T-helper 17 cell (primary cell): ENCODE results near the gene CEPT1. TPM values are rescaled to one million over a fixed set of nuclear protein-coding genes. Genes with fewer than 3 reads are reported as not detected.
A peak's percentile ranks its signal among the peaks of the same experiment; 100 is the strongest.
"Not testable (repeated sequence)": the region's sequence is repeated elsewhere in the genome, so short reads cannot be mapped to it uniquely, and the experiment has no call there.

Source experiments
- ATAC-seq: fragments of 150-1000 bp; cut with Tn5 transposase; 2 replicates; pipeline ENCODE4 v1.10.0; 2021; ENCODE audit warnings: mild to moderate bottlenecking, moderate library complexity
- DNase-seq, 3 donors: peaks; one replicate each; pipeline versions ENCODE4 v3.0.0 to v3.0.0-alpha.2; 2020 to 2021
- H3K9me3 ChIP-seq: one replicate; pipeline ENCODE4 v1.7.0; 2013; ENCODE audit warnings: low read length, mild to moderate bottlenecking; ENCODE audit not compliant: control insufficient read depth, poor library complexity, severe bottlenecking
- H3K27ac Mint-ChIP-seq: one replicate; pipeline ENCODE4 v1.8.0; 2022; ENCODE audit warnings: mild to moderate bottlenecking, moderate library complexity, mixed read lengths
- H3K27me3 Mint-ChIP-seq: one replicate; pipeline ENCODE4 v1.8.0; 2022; ENCODE audit warnings: mixed read lengths
- H3K36me3 Mint-ChIP-seq: one replicate; pipeline ENCODE4 v1.8.0; 2022; ENCODE audit warnings: low read depth, mixed read lengths
- H3K4me1 Mint-ChIP-seq: one replicate; pipeline ENCODE4 v1.8.0; 2022; ENCODE audit warnings: mild to moderate bottlenecking, mixed read lengths
- H3K4me3 Mint-ChIP-seq: one replicate; pipeline ENCODE4 v1.8.0; 2022; ENCODE audit warnings: mild to moderate bottlenecking, moderate library complexity, mixed read lengths
- total RNA-seq, 4 donors: library from RNA in 2 of 4; stranded (reverse) in 2 of 4; gene quantifications; one replicate each; pipeline ENCODE4 v1.2.3 and lab custom pipeline; 2022 to 2026

Gene CEPT1
- total RNA-seq, 2 donors from 2014 or later, result 24.5 TPM

DNA sequence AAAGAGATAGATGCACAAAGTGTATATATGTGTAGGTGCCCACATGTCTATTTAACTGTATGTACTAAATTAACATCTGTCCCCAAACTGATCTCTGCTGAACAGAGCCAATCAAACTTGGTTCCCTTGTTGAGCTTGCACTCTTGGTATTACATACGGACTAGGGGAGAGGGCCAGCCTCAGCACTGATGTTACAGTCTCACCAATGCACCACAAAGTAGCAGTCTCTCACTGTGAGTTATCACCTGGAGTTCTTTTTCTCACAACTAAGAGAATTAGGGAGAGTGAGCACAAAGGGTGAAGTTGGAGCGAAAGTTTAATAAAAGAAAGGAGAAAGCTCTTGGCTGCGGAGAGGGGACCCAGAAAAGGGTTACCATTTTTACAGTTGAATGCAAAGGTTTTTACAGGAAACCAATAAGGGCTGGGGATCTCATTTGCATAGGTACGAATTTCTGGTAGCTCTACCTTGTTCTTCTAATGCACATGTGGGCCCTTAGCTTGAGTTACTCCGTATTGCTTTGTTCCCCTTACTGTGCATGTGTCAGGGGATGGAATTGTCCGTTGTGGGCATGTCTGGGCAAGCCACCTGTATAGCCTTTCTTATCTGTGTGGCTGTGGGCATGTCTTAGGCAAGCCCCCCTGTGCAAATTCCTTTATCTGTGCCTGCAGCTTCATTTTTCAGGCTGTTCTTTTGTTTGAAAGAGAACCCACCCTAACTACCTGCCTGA, 74.2 kb downstream of the CEPT1 start:
- peak overlapping the region; percentile 70 for H3K4me3 Mint-ChIP-seq
- no peak for DNase-seq
- no peak for ATAC-seq
- no peaks in the 10 kb centered on the region for H3K27me3 Mint-ChIP-seq
- peaks cover 62% of the 10 kb centered on the region for H3K4me1 Mint-ChIP-seq
- H3K36me3 Mint-ChIP-seq, result no peaks in the 10 kb centered on the region
- peak overlapping the region; percentile 89 for H3K27ac Mint-ChIP-seq
- H3K9me3 ChIP-seq, result no peaks in the 10 kb centered on the region

- Mint-ChIP-seq H3K36me3 (no peaks in the 10 kb centered on the region), H3K27ac (peak overlapping the region; percentile 89), H3K27me3 (no peaks in the 10 kb centered on the region), H3K4me3 (peak overlapping the region; percentile 70), H3K4me1 (peaks cover 67% of the 10 kb centered on the region)
- DNase-seq (no peak), ATAC-seq (peak; percentile 35)
- H3K9me3 ChIP-seq, result no peaks in the 10 kb centered on the region
These were observed 74.9 kb downstream of the CEPT1 start for GRCh38 chr1:111214884-111215283.

- H3K27me3 Mint-ChIP-seq, DNase-seq, H3K36me3 Mint-ChIP-seq, H3K9me3 ChIP-seq, ATAC-seq: not testable (repeated sequence)
- H3K27ac Mint-ChIP-seq, result peak overlapping the region; percentile 89
- H3K4me3 Mint-ChIP-seq, result peak overlapping the region; percentile 70
- peaks cover 69% of the 10 kb centered on the region for H3K4me1 Mint-ChIP-seq
These were observed 75.3 kb downstream of the CEPT1 start for GRCh38 chr1:111215285-111215684.

DNA sequence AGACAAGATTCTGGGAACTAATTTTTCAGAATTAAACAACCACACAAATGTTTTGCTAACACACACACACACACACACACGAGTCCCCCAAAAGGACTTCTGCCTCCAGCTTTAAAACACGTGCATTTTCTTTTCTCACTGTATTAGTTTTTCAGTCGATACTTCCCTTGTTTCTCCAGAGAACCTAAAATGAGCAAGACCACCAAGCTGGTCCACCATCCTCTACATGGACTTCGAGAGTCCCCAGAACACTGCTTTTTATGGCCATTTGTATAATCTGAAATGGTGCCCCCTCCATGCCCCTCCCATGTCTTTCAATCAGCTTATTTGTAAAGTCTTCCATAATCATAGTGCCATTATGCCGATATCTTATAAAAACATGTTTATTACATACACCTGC, 76.7 kb downstream of the CEPT1 start:
- Mint-ChIP-seq H3K27me3 (no peaks in the 10 kb centered on the region), H3K36me3 (no peaks in the 10 kb centered on the region), H3K4me3 (peak overlapping the region; percentile 70), H3K27ac (peak overlapping the region; percentile 89), H3K4me1 (peaks cover 80% of the 10 kb centered on the region)
- ATAC-seq (no peak), DNase-seq (no peak)
- no peaks in the 10 kb centered on the region for H3K9me3 ChIP-seq

GRCh38 chr1:111217183-111217910, 77.3 kb downstream of the CEPT1 start:
- H3K4me1 Mint-ChIP-seq, result peaks cover 82% of the 10 kb centered on the region
- H3K36me3 Mint-ChIP-seq, result no peaks in the 10 kb centered on the region
- peak overlapping the region; percentile 89 for H3K27ac Mint-ChIP-seq
- ATAC-seq, result no peak
- no peak for DNase-seq
- peak overlapping the region; percentile 70 for H3K4me3 Mint-ChIP-seq
- H3K9me3 ChIP-seq, result no peaks in the 10 kb centered on the region
- no peaks in the 10 kb centered on the region for H3K27me3 Mint-ChIP-seq

DNA sequence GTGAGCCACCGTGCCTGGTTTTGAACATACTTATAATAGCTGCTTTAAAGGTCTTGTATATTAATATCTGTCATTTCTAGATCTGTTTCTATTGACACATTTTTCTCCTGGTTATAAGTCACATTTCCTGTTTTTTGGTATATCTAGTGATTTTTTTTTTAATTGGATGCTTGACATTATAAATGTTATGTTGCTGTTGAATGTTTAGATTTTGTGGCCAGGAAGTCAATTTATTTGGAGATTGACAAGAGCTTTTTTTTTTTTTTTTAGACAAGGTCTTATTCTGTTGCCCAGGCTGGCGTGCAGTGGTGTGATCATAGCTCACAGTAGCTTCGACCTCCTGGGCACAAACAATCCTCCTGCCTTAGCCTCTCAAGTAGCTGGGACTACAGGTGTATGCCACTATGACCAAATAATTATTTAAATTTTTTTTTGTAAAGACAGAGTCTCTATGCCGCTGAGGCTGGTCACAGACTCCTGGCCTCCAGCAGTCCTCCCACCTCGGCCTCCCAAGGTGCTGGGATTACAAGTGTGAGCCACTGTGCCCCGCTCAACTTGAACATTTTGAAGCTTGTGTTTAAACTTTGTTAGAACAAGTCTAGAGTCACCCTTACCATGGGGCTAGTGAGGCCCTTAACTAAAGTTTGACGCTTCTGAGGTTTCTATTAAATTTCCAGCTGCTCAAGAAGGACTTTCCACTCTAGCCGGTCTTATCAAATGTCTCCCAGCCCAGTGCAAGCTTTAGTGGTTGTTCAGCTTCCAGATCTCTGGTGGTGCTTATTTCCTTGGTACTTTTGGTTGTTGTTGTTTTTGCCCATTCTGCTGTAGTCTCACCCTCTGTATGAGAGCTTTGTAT, 78.9 kb downstream of the CEPT1 start:
- H3K27ac Mint-ChIP-seq, result peak overlapping the region; percentile 89
- ATAC-seq (no peak), DNase-seq (no peak)
- no peaks in the 10 kb centered on the region for H3K9me3 ChIP-seq
- H3K27me3 Mint-ChIP-seq, result no peaks in the 10 kb centered on the region
- peak overlapping the region; percentile 76 for H3K4me3 Mint-ChIP-seq
- H3K4me1 Mint-ChIP-seq, result peaks cover 79% of the 10 kb centered on the region
- H3K36me3 Mint-ChIP-seq, result no peaks in the 10 kb centered on the region

DNA sequence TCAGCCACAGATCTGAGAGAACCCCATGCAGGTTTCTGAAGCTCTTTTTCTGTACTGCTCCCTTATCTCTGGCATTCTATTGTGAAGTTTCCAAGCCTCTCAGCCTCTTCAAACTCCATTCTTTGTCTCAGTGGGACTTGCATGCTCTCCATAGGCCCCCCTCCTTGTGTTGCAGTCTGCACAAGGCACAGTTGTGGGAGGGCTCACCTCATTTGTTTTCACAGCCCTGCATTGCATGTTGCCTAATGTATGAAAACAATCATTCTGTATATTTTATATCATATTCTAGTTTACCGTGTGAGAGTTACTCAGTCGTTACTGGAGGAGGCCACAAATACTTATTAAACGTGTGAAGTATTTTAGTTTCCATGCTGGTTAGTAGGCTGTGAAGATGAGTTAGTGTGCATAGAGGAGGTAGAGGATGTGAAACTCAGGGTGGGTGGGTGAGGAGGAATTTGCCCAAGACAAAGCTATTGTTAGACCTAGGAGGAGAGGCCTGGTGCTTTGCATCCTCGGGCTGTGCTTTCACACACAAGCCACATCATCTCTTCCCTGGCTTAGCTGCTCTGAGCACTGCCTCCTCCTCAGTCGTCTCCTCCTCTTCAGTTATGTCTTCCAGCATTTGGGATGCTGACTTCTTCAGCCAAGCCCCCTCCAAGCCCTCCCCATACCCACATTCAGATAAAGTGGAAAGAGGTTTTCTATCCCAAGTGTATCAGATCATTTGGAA, 79.7 kb downstream of the CEPT1 start:
- no peak for ATAC-seq
- H3K9me3 ChIP-seq, result no peaks in the 10 kb centered on the region
- Mint-ChIP-seq H3K36me3 (no peaks in the 10 kb centered on the region), H3K27me3 (no peaks in the 10 kb centered on the region), H3K4me3 (peak overlapping the region; percentile 76), H3K4me1 (peaks cover 74% of the 10 kb centered on the region), H3K27ac (peak overlapping the region; percentile 89)
- DNase-seq, result no peak

- DNase-seq (no peak), ATAC-seq (no peak)
- H3K36me3 Mint-ChIP-seq, result no peaks in the 10 kb centered on the region
- H3K4me3 Mint-ChIP-seq, result peak overlapping the region; percentile 74
- no peaks in the 10 kb centered on the region for H3K27me3 Mint-ChIP-seq
- H3K4me1 Mint-ChIP-seq, result peaks cover 73% of the 10 kb centered on the region
- H3K27ac Mint-ChIP-seq, result peak overlapping the region; percentile 89
- H3K9me3 ChIP-seq, result no peaks in the 10 kb centered on the region
These were observed 80.4 kb downstream of the CEPT1 start for GRCh38 chr1:111220302-111220890.

DNA sequence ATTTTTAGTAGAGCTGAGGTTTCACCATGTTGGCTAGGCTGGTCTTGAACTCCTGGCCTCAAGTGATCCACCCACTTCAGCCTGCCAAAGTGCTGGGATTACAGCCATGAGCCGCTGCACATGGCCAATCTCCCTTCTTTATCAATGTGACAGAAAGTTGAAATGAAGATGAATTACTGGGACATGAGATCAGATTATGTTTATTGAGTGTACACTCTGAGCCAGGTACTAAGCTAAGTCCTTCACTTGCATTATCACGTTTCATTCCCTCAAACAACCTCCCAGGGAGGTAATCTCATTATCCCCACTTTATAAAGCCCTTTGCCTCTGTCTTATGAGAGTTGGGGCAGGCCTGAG, 81.2 kb downstream of the CEPT1 start:
- Mint-ChIP-seq H3K27me3 (no peaks in the 10 kb centered on the region), H3K4me3 (peak overlapping the region; percentile 87), H3K4me1 (peaks cover 76% of the 10 kb centered on the region), H3K36me3 (no peaks in the 10 kb centered on the region), H3K27ac (peak overlapping the region; percentile 89)
- H3K9me3 ChIP-seq, result no peaks in the 10 kb centered on the region
- no peak for DNase-seq
- ATAC-seq, result no peak

DNA sequence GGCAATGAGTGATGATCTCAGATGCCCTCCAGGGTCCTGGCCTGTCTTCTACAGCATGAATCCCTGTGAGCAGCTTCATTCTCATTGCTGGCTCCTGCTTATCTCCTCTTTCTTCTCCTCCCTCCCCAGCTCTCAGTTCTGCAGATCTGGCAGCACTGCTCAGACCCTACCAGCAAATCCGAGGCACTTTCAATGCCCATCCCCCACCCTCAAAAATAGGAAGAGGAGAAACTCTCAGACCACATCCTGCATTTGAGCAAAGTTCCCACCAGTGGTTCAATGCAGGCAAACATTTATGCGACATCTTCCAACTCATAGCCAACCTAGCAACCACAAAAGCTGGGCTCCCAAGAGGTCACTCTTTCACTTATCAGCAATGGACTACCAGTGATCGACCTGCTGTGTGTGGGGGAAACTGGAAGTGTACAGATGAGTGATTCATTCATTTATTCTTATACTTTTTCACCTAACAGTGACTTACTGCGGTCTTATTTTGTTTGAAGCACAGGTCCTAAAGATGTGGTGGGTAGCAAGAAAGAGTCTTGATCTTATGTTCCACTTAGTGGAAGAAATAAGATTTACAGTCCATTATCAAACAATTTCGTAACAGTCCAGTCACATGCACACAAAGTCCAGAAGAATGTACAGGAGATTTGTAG, 81.7 kb downstream of the CEPT1 start:
- H3K27me3 Mint-ChIP-seq, result no peaks in the 10 kb centered on the region
- H3K36me3 Mint-ChIP-seq, result no peaks in the 10 kb centered on the region
- H3K4me1 Mint-ChIP-seq, result peaks cover 75% of the 10 kb centered on the region
- no peak for DNase-seq
- ATAC-seq, result peak; percentile 47
- no peaks in the 10 kb centered on the region for H3K9me3 ChIP-seq
- peak overlapping the region; percentile 87 for H3K4me3 Mint-ChIP-seq
- peak overlapping the region; percentile 89 for H3K27ac Mint-ChIP-seq

DNA sequence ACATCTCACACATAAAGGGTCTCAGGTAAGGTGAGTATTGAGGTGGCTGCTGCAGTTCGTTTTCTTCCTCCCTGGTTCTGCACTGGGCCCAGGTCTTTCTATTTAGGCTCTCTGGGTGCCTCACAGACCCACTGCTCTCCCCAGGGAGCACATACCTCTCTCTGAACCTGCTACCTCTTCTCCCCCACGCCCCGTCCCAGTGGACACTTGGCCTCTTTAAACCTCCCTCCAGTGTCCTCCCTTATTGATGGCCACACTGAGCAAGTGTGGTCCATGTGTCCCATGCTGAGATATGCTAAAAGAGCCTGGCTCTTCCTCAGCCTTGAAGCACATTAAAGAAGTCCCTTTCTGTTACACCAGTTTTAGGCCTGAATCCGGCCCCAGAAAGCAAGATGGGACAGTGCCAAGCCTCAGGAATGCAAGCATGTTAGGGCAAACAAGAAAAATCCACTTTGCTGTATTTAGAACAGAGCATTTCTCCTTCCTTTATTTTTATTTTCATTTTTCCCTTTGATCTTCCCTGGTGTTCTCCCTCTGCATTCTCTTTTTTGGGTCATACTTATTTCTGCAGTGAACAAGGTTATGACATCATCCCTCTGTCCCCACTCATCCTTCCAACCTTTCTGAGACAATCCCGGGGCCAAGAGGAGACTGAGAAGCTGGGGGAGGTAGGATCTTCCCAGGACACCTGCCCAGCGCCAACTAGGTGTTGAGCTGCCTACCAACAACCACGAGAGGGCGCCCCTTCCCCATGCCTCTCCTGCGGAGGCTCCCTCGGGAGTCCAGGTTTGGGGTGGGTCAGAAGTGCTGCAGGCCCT, 82.5 kb downstream of the CEPT1 start:
- H3K9me3 ChIP-seq, result no peaks in the 10 kb centered on the region
- H3K4me1 Mint-ChIP-seq, result peaks cover 75% of the 10 kb centered on the region
- peak overlapping the region; percentile 89 for H3K27ac Mint-ChIP-seq
- ATAC-seq (peak; percentile 57), DNase-seq (peak; percentile 64 to 67 (median 67))
- H3K36me3 Mint-ChIP-seq, result no peaks in the 10 kb centered on the region
- H3K27me3 Mint-ChIP-seq, result no peaks in the 10 kb centered on the region
- H3K4me3 Mint-ChIP-seq, result peak overlapping the region; percentile 87
